ENCODE measurements around the gene TTC14.
"Not testable (repeated sequence)": the region's sequence is repeated elsewhere in the genome, so short reads cannot be mapped to it uniquely, and the experiment has no call there.

TTC14 gene

DNA sequence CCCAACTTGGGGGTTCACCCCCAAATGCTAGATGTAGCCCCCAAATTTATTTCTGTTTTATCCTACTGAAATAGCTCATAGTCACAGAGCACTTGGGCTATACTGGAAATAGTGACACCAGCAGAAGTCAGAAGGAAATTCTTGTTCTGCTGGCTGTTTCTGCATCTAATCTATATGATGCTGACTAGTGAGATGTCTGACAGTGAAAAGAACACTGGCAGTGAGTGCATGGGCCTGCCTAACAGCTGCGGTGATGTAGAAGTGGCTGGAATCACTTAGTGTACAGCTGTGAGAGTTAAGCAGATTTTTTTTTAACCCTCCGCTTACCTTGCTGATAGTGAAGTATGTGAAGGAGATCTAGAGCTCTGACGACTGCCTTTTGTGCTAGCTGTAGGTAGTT, 14.0 kb downstream of the TTC14 start:
- H3K4me3 ChIP-seq (ENCODE audit: low read depth, low read length): no peak overlapping the region
- TF ChIP-seq, protein P1, sequence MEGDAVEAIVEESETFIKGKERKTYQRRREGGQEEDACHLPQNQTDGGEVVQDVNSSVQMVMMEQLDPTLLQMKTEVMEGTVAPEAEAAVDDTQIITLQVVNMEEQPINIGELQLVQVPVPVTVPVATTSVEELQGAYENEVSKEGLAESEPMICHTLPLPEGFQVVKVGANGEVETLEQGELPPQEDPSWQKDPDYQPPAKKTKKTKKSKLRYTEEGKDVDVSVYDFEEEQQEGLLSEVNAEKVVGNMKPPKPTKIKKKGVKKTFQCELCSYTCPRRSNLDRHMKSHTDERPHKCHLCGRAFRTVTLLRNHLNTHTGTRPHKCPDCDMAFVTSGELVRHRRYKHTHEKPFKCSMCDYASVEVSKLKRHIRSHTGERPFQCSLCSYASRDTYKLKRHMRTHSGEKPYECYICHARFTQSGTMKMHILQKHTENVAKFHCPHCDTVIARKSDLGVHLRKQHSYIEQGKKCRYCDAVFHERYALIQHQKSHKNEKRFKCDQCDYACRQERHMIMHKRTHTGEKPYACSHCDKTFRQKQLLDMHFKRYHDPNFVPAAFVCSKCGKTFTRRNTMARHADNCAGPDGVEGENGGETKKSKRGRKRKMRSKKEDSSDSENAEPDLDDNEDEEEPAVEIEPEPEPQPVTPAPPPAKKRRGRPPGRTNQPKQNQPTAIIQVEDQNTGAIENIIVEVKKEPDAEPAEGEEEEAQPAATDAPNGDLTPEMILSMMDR (IDR thresholded peaks at IDR 0.05; ENCODE audit: low read depth, low read length): no peak

DNA sequence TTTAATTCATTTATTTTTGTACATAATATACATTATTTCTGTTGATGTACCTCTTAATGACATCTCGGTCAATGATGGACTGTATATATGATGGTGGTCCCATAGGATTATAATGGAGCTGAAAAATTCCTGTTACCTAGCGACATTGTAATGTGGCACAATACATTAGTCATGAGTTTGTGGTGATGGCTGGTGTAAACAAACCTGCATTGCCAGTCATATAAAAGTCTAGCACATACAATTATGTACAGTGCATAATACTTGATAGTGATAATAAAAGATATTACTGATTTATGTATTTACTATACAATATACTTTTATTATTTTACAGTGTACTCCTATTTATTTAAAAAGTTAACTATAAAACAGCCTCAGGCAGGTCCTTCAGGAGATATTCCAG, 15.1 kb downstream of the TTC14 start:
- TF ChIP-seq, protein P1 (IDR thresholded peaks at IDR 0.05; ENCODE audit: low read depth, low read length): no peak
- no peak overlapping the region for H3K4me3 ChIP-seq (ENCODE audit: low read depth, low read length)

DNA sequence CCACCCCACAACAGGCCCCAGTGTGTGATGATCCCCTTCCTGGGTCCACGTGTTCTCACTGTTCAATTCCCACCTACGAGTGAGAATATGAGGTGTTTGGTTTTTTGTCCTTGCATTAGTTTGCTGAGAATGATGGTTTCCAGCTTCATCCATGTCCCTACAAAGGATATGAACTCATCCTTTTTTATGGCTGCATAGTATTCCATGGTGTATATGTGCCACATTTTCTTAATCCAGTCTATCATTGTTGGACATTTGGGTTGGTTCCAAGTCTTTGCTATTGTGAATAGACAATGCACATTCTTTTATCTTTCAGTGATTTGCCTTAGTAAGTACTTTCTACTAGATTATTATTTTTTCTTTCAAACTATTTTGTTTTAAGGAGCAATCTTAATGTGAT, 16.6 kb downstream of the TTC14 start:
- H3K4me3 ChIP-seq (ENCODE audit: low read depth, low read length): not testable (repeated sequence)

DNA sequence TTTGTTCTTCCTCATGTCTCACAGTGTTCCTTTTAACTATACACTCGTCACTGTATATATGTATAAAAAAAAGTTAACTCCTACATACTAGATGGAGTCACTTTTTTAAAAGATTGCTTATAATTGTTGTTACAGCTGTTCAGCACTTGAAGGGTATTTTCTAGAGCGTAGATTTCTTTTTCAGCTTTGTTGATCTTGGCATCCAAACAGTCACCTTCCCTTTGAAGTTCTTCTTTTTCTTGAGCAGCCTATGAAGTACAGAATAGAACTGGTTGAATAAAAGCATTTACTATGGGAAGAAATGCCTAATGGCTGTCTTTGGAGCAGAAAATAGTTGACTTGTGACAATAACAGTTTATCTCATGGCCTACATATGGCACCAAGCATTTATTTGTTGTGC, 17.8 kb downstream of the TTC14 start:
- TF ChIP-seq, protein P1 (IDR thresholded peaks at IDR 0.05; ENCODE audit: low read depth, low read length): no peak
- H3K4me3 ChIP-seq (ENCODE audit: low read depth, low read length): no peak overlapping the region

DNA sequence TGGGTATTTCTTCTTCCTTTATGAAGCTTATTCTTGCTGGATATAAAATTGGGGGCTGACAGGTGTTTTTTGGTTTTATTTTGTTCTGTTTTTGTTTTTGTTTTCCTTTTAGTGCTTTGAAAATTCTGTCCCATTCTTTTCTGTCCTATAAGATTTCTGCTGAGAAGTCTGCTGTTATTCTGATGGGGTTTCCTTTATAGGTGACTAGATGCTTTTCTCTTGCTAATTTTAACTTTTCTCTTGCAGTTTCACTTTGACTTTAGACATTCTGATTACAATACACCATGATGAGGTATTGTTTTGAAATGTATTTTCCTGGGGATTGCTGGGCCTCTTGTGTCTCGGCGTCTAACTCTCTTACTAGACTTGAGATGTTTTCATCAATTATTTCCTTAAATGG, 22.8 kb downstream of the TTC14 start:
- no peak overlapping the region for H3K4me3 ChIP-seq (ENCODE audit: low read depth, low read length)
- TF ChIP-seq, protein P1 (IDR thresholded peaks at IDR 0.05; ENCODE audit: low read depth, low read length): no peak

DNA sequence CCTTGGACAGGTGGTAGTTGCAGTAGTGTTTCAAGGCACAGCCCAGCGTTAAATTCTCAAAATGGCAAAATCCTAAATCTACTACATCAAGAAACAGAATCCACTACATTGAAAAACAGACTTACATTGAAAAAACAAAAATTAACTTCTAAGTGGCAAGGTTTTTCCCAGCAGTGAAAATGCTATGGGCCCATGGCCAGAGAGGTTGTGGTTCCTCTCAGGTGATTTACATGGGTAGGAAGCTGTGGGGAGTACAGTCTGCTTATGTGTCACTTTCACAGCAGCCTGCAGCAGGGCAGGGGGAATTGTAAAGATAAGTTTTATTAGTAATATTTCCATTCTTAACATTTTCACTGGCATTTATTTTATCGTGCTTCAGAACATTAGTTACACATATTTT, 24.9 kb downstream of the TTC14 start:
- H3K4me3 ChIP-seq (ENCODE audit: low read depth, low read length): no peak overlapping the region
- TF ChIP-seq, protein P1 (IDR thresholded peaks at IDR 0.05; ENCODE audit: low read depth, low read length): no peak

DNA sequence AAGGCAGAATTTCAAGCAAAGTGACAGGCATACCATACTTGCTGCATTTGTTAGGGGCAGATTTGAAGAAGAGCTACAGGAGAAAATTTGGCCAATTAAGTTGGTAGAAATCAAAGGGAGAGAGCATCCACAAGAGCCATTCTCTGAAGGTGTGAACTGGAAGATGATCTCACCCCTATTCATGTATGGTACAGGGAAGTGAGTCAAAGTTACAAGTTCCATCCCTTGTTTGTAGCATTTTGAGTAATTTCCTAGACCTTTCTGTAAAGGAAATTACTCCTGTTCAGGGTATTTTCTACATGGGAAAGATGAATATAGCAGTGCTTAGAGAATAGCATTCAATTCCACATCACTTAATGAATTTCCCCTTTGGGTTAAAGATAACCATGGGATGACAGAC, 28.4 kb downstream of the TTC14 start:
- TF ChIP-seq, protein P1 (IDR thresholded peaks at IDR 0.05; ENCODE audit: low read depth, low read length): no peak
- H3K4me3 ChIP-seq (ENCODE audit: low read depth, low read length): no peak overlapping the region

DNA sequence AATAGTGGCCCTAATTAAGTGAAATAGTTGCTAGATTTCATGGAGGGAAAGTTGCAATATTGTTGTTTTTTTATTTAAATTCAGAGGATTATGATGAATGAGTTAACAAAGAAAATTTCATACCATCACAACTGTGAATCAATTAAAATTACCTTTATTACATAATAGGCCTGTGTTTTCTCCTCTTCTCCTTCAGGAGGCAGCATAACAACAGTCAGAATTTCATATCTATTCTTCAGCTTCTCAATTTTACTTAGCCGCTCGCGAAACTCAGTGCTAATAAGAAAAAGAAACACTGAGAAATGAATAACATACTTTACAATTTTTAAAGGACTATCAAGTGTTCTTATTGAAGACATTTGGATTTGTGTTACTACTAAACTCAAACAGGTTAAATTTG, 29.4 kb downstream of the TTC14 start:
- no peak overlapping the region for H3K4me3 ChIP-seq (ENCODE audit: low read depth, low read length)
- TF ChIP-seq, protein P1 (IDR thresholded peaks at IDR 0.05; ENCODE audit: low read depth, low read length): no peak
